SK-N-SH (cell line): Measurements from ENCODE around the gene MINDY2.

Source experiments
- RCOR1 ChIP-seq: fragments of 150-350 bp; IDR thresholded peaks from 2 replicates; pipeline ENCODE4 v1.6.1; 2017; ENCODE audit warnings: antibody characterized with exemption, low read length
- TEAD4 ChIP-seq: IDR thresholded peaks from 2 replicates; pipeline ENCODE4 v1.4.0; 2012; ENCODE audit warnings: mild to moderate bottlenecking, borderline replicate concordance; ENCODE audit not compliant: insufficient read depth
- TF ChIP-seq, protein P1 (sequence below): fragments of 200-600 bp; sonication (generic); IDR thresholded peaks from 2 replicates; pipeline ENCODE4 v1.6.1; 2017; ENCODE audit warnings: antibody characterized with exemption, mild to moderate bottlenecking, moderate library complexity

- TF ChIP-seq, protein P1, sequence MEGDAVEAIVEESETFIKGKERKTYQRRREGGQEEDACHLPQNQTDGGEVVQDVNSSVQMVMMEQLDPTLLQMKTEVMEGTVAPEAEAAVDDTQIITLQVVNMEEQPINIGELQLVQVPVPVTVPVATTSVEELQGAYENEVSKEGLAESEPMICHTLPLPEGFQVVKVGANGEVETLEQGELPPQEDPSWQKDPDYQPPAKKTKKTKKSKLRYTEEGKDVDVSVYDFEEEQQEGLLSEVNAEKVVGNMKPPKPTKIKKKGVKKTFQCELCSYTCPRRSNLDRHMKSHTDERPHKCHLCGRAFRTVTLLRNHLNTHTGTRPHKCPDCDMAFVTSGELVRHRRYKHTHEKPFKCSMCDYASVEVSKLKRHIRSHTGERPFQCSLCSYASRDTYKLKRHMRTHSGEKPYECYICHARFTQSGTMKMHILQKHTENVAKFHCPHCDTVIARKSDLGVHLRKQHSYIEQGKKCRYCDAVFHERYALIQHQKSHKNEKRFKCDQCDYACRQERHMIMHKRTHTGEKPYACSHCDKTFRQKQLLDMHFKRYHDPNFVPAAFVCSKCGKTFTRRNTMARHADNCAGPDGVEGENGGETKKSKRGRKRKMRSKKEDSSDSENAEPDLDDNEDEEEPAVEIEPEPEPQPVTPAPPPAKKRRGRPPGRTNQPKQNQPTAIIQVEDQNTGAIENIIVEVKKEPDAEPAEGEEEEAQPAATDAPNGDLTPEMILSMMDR = no peak
- TF ChIP-seq RCOR1 (no peak), TEAD4 (no peak)
Observed at GRCh38 chr15:58732625-58733363, 38.3 kb upstream of the MINDY2 start.
